Thyroid gland (tissue), 4 donors: ENCODE measurements around the gene USP11.

Experiments
- CTCF ChIP-seq, 6 experiments: fragments of 200-600 bp in 3 of 6; fragments of 450-650 bp in 3 of 6; sonication (generic) in 3 of 6; IDR thresholded peaks; one replicate each; pipeline ENCODE4 v1.5.1; 2016 to 2019; ENCODE audit warnings: antibody characterized with exemption in 6 of 6, mild to moderate bottlenecking in 2 of 6, inconsistent platforms in 1 of 6, moderate library complexity in 1 of 6
- POLR2A ChIP-seq, 2 donors: fragments of 450-650 bp; IDR thresholded peaks; one replicate each; pipeline ENCODE4 v1.6.1; 2017; ENCODE audit warnings: antibody characterized with exemption in 2 of 2, mild to moderate bottlenecking in 2 of 2, moderate library complexity in 1 of 2

GRCh38 chrX:47210661-47211425 lies 22.0 kb upstream of the USP11 start:
- TF ChIP-seq CTCF (IDR thresholded peaks at IDR 0.05) (no peak), POLR2A (IDR thresholded peaks at IDR 0.05) (no peak)
